HFFc6 (cell line): Measurements from ENCODE around the gene PRICKLE2. TPM values are rescaled to one million over a fixed set of nuclear protein-coding genes. Genes with fewer than 3 reads are reported as not detected.
A peak's percentile ranks its signal among the peaks of the same experiment; 100 is the strongest.

Experiments used
- DNase-seq: peaks from one replicate; pipeline ENCODE4 v3.0.0-alpha.2; 2018
- H3K27ac Mint-ChIP-seq: 2 replicates; pipeline ENCODE4 v1.8.0; 2020; ENCODE audit warnings: mild to moderate bottlenecking, mixed read lengths
- H3K27me3 Mint-ChIP-seq: 2 replicates; pipeline ENCODE4 v1.8.0; 2021; ENCODE audit warnings: mild to moderate bottlenecking, moderate library complexity, mixed read lengths; ENCODE audit not compliant: insufficient read depth
- H3K36me3 Mint-ChIP-seq: 2 replicates; pipeline ENCODE4 v1.8.0; 2021; ENCODE audit warnings: low read depth, mixed read lengths
- H3K4me1 Mint-ChIP-seq: 2 replicates; pipeline ENCODE4 v1.8.0; 2020; ENCODE audit warnings: low read depth, mixed read lengths
- H3K4me3 Mint-ChIP-seq: 2 replicates; pipeline ENCODE4 v1.8.0; 2020; ENCODE audit warnings: mild to moderate bottlenecking, moderate library complexity, mixed read lengths
- H3K9me3 Mint-ChIP-seq: 2 replicates; pipeline ENCODE4 v1.8.0; 2020; ENCODE audit warnings: mild to moderate bottlenecking, mixed read lengths
- CTCF ChIP-seq: fragments of 200-600 bp; sonication (generic); IDR thresholded peaks from 2 replicates; pipeline ENCODE4 v1.5.0; 2021; ENCODE audit warnings: antibody characterized with exemption, mild to moderate bottlenecking
- total RNA-seq, 6 experiments: library from RNA; stranded (reverse); fragmentation: NEBNext Ultra II Directional; extraction: Animal tissue kit (Norgen Biotek cat#: 25700); gene quantifications; 2 replicates in 1 of 6; 3 replicates in 5 of 6; pipeline ENCODE4 v1.2.3, GENCODE V29; 2021

Gene PRICKLE2
- total RNA-seq, 6 experiments from 2014 or later, result 14.0 to 21.7 (median 18.4) TPM

DNA sequence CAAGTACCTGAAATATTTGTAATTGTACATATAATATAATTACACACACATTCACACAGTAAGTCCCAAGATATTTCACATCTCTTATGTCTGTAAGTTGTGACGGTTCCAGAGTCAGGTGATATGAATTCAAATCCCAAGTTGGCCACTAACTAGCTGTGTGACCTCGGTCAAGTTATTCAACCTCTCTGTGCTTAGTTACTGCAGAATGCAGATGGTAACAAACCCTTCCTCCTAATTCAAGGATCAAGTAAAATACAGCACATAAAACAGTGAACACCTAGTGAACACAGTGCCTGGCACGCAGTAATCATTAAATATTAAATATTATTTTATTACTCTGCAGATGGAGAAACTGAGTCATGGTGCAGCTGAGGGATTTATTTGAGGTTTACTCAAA lies 6.9 kb downstream of the PRICKLE2 start:
- Mint-ChIP-seq H3K27ac (no peak overlapping the region), H3K9me3 (no peaks in the 10 kb centered on the region), H3K27me3 (no peaks in the 10 kb centered on the region), H3K4me1 (peaks cover 89% of the 10 kb centered on the region), H3K36me3 (peaks cover 3% of the 10 kb centered on the region; the same call in 1 of the 2 replicates), H3K4me3 (no peak overlapping the region)
- no peak for DNase-seq
- TF ChIP-seq CTCF, result no peak

- H3K27ac Mint-ChIP-seq, result peak overlapping the region; percentile 59
These were observed 8.8 kb downstream of the PRICKLE2 start for GRCh38 chr3:64216274-64217147.

GRCh38 chr3:64215559-64215958 lies 9.7 kb downstream of the PRICKLE2 start:
- Mint-ChIP-seq H3K36me3 (peaks cover 7% of the 10 kb centered on the region), H3K9me3 (no peaks in the 10 kb centered on the region), H3K27me3 (no peaks in the 10 kb centered on the region), H3K27ac (no peak overlapping the region), H3K4me1 (peaks cover 65% of the 10 kb centered on the region), H3K4me3 (no peak overlapping the region; the same call in 1 of the 2 replicates)
- no peak for TF ChIP-seq CTCF
- DNase-seq, result no peak

More at GRCh38 chr3:64216274-64217147, 8.8 kb downstream of the PRICKLE2 start:
- peak overlapping the region; percentile 12; the same call in 1 of the 2 replicates for H3K4me3 Mint-ChIP-seq
- no peaks in the 10 kb centered on the region for H3K27me3 Mint-ChIP-seq
- DNase-seq, result no peak
- H3K9me3 Mint-ChIP-seq, result no peaks in the 10 kb centered on the region
- peaks cover 3% of the 10 kb centered on the region for H3K36me3 Mint-ChIP-seq
- H3K4me1 Mint-ChIP-seq, result peaks cover 74% of the 10 kb centered on the region
- no peak for TF ChIP-seq CTCF

DNA sequence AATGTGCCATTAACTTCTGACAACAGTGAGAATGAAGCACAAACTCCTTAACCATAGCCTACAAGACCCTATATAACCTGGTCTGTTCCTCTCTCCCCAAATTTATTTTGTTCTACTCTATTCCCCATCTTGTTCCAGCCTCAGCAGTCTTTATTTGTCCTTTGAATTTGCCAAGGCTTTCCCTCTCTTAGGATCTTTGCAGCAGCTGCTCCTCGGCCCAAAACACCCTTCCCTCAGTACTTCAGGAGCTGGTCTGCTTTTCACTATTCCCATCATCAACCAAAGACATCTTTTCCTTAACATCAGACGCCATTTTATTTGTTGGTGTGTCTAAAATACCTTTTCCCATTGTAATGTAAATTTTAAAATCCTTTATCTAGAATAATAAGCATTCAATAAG lies 10.2 kb downstream of the PRICKLE2 start:
- no peaks in the 10 kb centered on the region for H3K27me3 Mint-ChIP-seq
- peak overlapping the region; percentile 84 for H3K4me3 Mint-ChIP-seq
- no peak for DNase-seq
- H3K36me3 Mint-ChIP-seq, result peaks cover 7% of the 10 kb centered on the region
- H3K27ac Mint-ChIP-seq, result peak overlapping the region; percentile 96
- no peaks in the 10 kb centered on the region for H3K9me3 Mint-ChIP-seq
- peaks cover 60% of the 10 kb centered on the region for H3K4me1 Mint-ChIP-seq
- no peak for TF ChIP-seq CTCF

- Mint-ChIP-seq H3K4me1 (peaks cover 54% of the 10 kb centered on the region), H3K36me3 (peaks cover 7% of the 10 kb centered on the region)
These were observed 10.8 kb downstream of the PRICKLE2 start for GRCh38 chr3:64214381-64215018.

More at GRCh38 chr3:64214381-64215018, 10.8 kb downstream of the PRICKLE2 start:
- Mint-ChIP-seq H3K4me3 (peak overlapping the region; percentile 84), H3K27me3 (no peaks in the 10 kb centered on the region), H3K9me3 (no peaks in the 10 kb centered on the region), H3K27ac (peak overlapping the region; percentile 96)
- DNase-seq, result peak; percentile 52
- TF ChIP-seq CTCF, result no peak
